HG03060 (cell line): ENCODE measurements around the gene CTNND2.

Source experiments
- ATAC-seq: cut with Tn5 transposase; IDR thresholded peaks from one replicate; pipeline ENCODE4 v1.9.1; 2021; ENCODE audit warnings: low read depth, moderate number of reproducible peaks; ENCODE audit not compliant: unreplicated experiment

Gene CTNND2

GRCh38 chr5:11904265-11904906 is at the start of gene CTNND2:
CTNND2 (minus strand) TSS chr5:11904446; CDS start chr5:11903853, 593 bp downstream.
- no peak for ATAC-seq

- no peak for ATAC-seq
Observed at GRCh38 chr5:11946317-11946716, 42.1 kb upstream of the CTNND2 start.

GRCh38 chr5:11941566-11941965 is 37.3 kb upstream of the CTNND2 start:
- no peak for ATAC-seq

- ATAC-seq: no peak
Observed at GRCh38 chr5:11931638-11932037, 27.4 kb upstream of the CTNND2 start.

- ATAC-seq: no peak
Observed at GRCh38 chr5:11928909-11929308, 24.7 kb upstream of the CTNND2 start.

- no peak for ATAC-seq
Observed at GRCh38 chr5:11925701-11926100, 21.5 kb upstream of the CTNND2 start.

GRCh38 chr5:11922394-11922793 is 18.1 kb upstream of the CTNND2 start:
- ATAC-seq: no peak

GRCh38 chr5:11918463-11919045 is 14.3 kb upstream of the CTNND2 start:
- ATAC-seq: no peak

- ATAC-seq: no peak
Observed at GRCh38 chr5:11909471-11909870, 5.2 kb upstream of the CTNND2 start.

- no peak for ATAC-seq
Observed at GRCh38 chr5:11906497-11906896, 2.3 kb upstream of the CTNND2 start.

GRCh38 chr5:11905206-11905605 is 960 bp upstream of the CTNND2 start:
- ATAC-seq: no peak

- no peak for ATAC-seq
Observed at GRCh38 chr5:11903614-11904264, 507 bp downstream of the CTNND2 start.

- no peak for ATAC-seq
Observed at GRCh38 chr5:11903121-11903613, 1.1 kb downstream of the CTNND2 start.

GRCh38 chr5:11902201-11902619 is 2.0 kb downstream of the CTNND2 start:
- no peak for ATAC-seq

GRCh38 chr5:11898787-11899186 is 5.5 kb downstream of the CTNND2 start:
- no peak for ATAC-seq

GRCh38 chr5:11897781-11898180 is 6.5 kb downstream of the CTNND2 start:
- no peak for ATAC-seq

- no peak for ATAC-seq
Observed at GRCh38 chr5:11894992-11895391, 9.3 kb downstream of the CTNND2 start.

- no peak for ATAC-seq
Observed at GRCh38 chr5:11892832-11893231, 11.4 kb downstream of the CTNND2 start.

GRCh38 chr5:11890777-11891176 is 13.5 kb downstream of the CTNND2 start:
- ATAC-seq: no peak

- ATAC-seq: no peak
Observed at GRCh38 chr5:11888221-11888620, 16.0 kb downstream of the CTNND2 start.

GRCh38 chr5:11878814-11879213 is 25.4 kb downstream of the CTNND2 start:
- no peak for ATAC-seq

GRCh38 chr5:11873587-11873986 is 30.7 kb downstream of the CTNND2 start:
- ATAC-seq: no peak
